HepG2 (cell line): Measurements from ENCODE around the gene JPT2. TPM values are rescaled to one million over a fixed set of nuclear protein-coding genes. Genes with fewer than 3 reads are reported as not detected.

Source experiments
- ATAC-seq: fragments of 200-7000 bp; cut with Tn5 transposase; 3 replicates; pipeline ENCODE4 v1.9.1; 2020; ENCODE audit warnings: mild to moderate bottlenecking, moderate library complexity
- BruUV-seq: library from RNA; stranded (reverse); fragments of 400-500 nt; replicated peaks from 2 replicates; lab custom pipeline; 2021; lab: Mats Ljungman, UMichigan
- CTCF ChIA-PET: fragments of 300-600 bp; formaldehyde crosslinking; extraction: SDS; loops from one replicate; lab custom pipeline; 2021; ENCODE audit warnings: low total read pairs, inconsistent platforms, low intra/inter-chr PET ratio; lab: Yijun Ruan, JAX
- POLR2A ChIA-PET: fragments of 350-600 bp; sonication (Branson Sonifier 250); formaldehyde crosslinking; loops from one replicate; lab custom pipeline; 2020; ENCODE audit warnings: antibody characterized with exemption, inconsistent platforms; lab: Yijun Ruan, JAX
- DNase-seq: peaks from one replicate; pipeline ENCODE4 v3.0.0-alpha.2; 2015; ENCODE audit warnings: low spot score
- FAIRE-seq: peaks from 3 replicates; lab custom pipeline; 2011; peaks lifted over from hg19 to GRCh38; lab: Jason Lieb, UNC
- H2AFZ ChIP-seq: one replicate; pipeline ENCODE4 v1.6.1; 2011; ENCODE audit warnings: low read length, inconsistent platforms
- H3K27ac ChIP-seq: fragments of 300-600 bp; 3 replicates; pipeline ENCODE4 v1.8.0; 2011; ENCODE audit warnings: mixed run types, mild to moderate bottlenecking, mixed read lengths, low read length, inconsistent platforms; ENCODE audit not compliant: insufficient read depth; ENCODE audit errors: extremely low read length
- H3K27me3 ChIP-seq, 2 experiments: fragments of 200-600 bp in 1 of 2; 2 replicates in 1 of 2; 3 replicates in 1 of 2; pipeline versions ENCODE4 v1.6.0 to v1.8.0; 2011; ENCODE audit warnings: low read length in 2 of 2, mild to moderate bottlenecking in 2 of 2, moderate library complexity in 2 of 2, inconsistent platforms in 1 of 2; ENCODE audit not compliant: insufficient read depth in 2 of 2, control insufficient read depth in 1 of 2
- H3K36me3 ChIP-seq, 2 experiments: fragments of 200-600 bp in 1 of 2; replicated peaks in 1 of 2; 2 replicates in 1 of 2; 3 replicates in 1 of 2; pipeline versions ENCODE4 v1.5.1 to v1.8.0; 2011; ENCODE audit warnings: low read length in 2 of 2, inconsistent platforms in 1 of 2; ENCODE audit not compliant: insufficient read depth in 2 of 2, control insufficient read depth in 1 of 2
- H3K4me1 ChIP-seq: 2 replicates; pipeline ENCODE4 v1.5.1; 2012; ENCODE audit warnings: low read length, inconsistent platforms; ENCODE audit not compliant: insufficient read depth
- H3K4me2 ChIP-seq: 2 replicates; pipeline ENCODE4 v1.6.0; 2011; ENCODE audit warnings: low read depth, low read length, inconsistent platforms
- H3K4me3 ChIP-seq, 3 experiments: fragments of 200-600 bp in 1 of 3; sonication (generic), shearing (Covaris generic) in 1 of 3; replicated peaks in 1 of 3; 2 replicates each; pipeline ENCODE4 v1.5.1; 2011 to 2016; ENCODE audit warnings: low read length in 3 of 3, inconsistent platforms in 2 of 3, low read depth in 2 of 3, mild to moderate bottlenecking in 2 of 3, control low read depth in 1 of 3, mixed read lengths in 1 of 3; ENCODE audit not compliant: insufficient read depth in 1 of 3
- H3K79me2 ChIP-seq: one replicate; pipeline ENCODE4 v1.6.1; 2011; ENCODE audit warnings: low read length, inconsistent platforms; ENCODE audit not compliant: insufficient read depth
- H3K9ac ChIP-seq: 2 replicates; pipeline ENCODE4 v1.6.0; 2011; ENCODE audit warnings: mild to moderate bottlenecking, low read depth, low read length, inconsistent platforms; ENCODE audit not compliant: insufficient read depth
- H3K9me3 ChIP-seq: 2 replicates; pipeline ENCODE4 v1.5.1; 2012; ENCODE audit warnings: mild to moderate bottlenecking, low read length
- H4K20me1 ChIP-seq: 2 replicates; pipeline ENCODE4 v1.6.0; 2011; ENCODE audit warnings: inconsistent platforms, mild to moderate bottlenecking, low read length, moderate library complexity; ENCODE audit not compliant: insufficient read depth
- HHEX ChIP-seq: IDR thresholded peaks from 2 replicates; pipeline ENCODE4 v1.6.1; 2016; ENCODE audit warnings: control low read depth
- MBNL3 ChIP-seq: fragments of 250-450 bp; sonication (Bioruptor Pico); conservative IDR thresholded peaks from 2 replicates; pipeline ENCODE4 v1.8.0; 2022; ENCODE audit warnings: mild to moderate bottlenecking, inconsistent platforms
- NFKB2 ChIP-seq: sonication (generic); formaldehyde crosslinking; IDR thresholded peaks from 2 replicates; pipeline ENCODE4 v1.4.0; 2020; ENCODE audit warnings: missing genetic modification reagents, borderline replicate concordance
- PHB2 ChIP-seq: fragments of 450-650 bp; IDR thresholded peaks from 2 replicates; pipeline ENCODE4 v1.6.1; 2018; ENCODE audit not compliant: partially characterized antibody
- RFX3 ChIP-seq: IDR thresholded peaks from 2 replicates; pipeline ENCODE4 v1.6.1; 2016; ENCODE audit warnings: missing biosample characterization, missing genetic modification reagents
- SRY ChIP-seq: sonication (generic); formaldehyde crosslinking; IDR thresholded peaks from 2 replicates; pipeline ENCODE4 v1.8.0; 2022; ENCODE audit warnings: mild to moderate bottlenecking, missing genetic modification reagents
- TP53 ChIP-seq: sonication (generic); formaldehyde crosslinking; conservative IDR thresholded peaks from 2 replicates; pipeline ENCODE4 v1.4.0; 2020; ENCODE audit warnings: missing genetic modification reagents
- ZBTB38 ChIP-seq: sonication (generic); formaldehyde crosslinking; IDR thresholded peaks from 2 replicates; pipeline ENCODE4 v1.5.1; 2020; ENCODE audit warnings: mild to moderate bottlenecking, missing genetic modification reagents
- ZNF407 ChIP-seq: sonication (generic); formaldehyde crosslinking; IDR thresholded peaks from one replicate; pipeline ENCODE4 v1.5.1; 2020; ENCODE audit warnings: mild to moderate bottlenecking, missing genetic modification reagents; ENCODE audit errors: not compliant biosample characterization
- WGBS: methylation state at CpG from one replicate; pipeline ENCODE4 v1.1.6; 2017; ENCODE audit warnings: low lambda C conversion rate; 5-methylcytosine and 5-hydroxymethylcytosine counted together
- in situ Hi-C: cut with HindIII; loops from 2 replicates; pipeline ENCODE4 v1.10.0; 2017; ENCODE audit warnings: low pct_unique_long_range_greater_than_20kb; ENCODE audit not compliant: extremely low pct_ligation_motif_present
- intact Hi-C: fragments of 100-400 bp; cut with micrococcal nuclease; formaldehyde crosslinking; loops from one replicate; pipeline ENCODE4 v1.10.0; 2022; ENCODE audit not compliant: unreplicated experiment
- polyA plus RNA-seq, 8 experiments: library from polyadenylated mRNA; depleted of rRNA in 3 of 8; stranded (reverse) in 7 of 8; unstranded in 1 of 8; fragments of >200 nt; fragmentation: Illumina TruSeq in 4 of 8; extraction: Trizol in 4 of 8; gene quantifications; 2 replicates each; pipeline versions ENCODE4 v1.2.1 to v1.2.3, GENCODE V29; 2011 to 2016; ENCODE audit warnings: low read depth in 4 of 8, missing spikeins in 1 of 8, mixed read lengths in 1 of 8; ENCODE audit not compliant: insufficient read depth in 1 of 8
- total RNA-seq, 5 experiments: library from RNA; depleted of rRNA; stranded (reverse); fragments of >200 nt; fragmentation: Illumina TruSeq; extraction: Trizol; gene quantifications; 2 replicates each; pipeline ENCODE4 v1.2.3, GENCODE V29; 2016; ENCODE audit warnings: low read depth in 1 of 5
- TF ChIP-seq, protein P1 (sequence below): sonication (generic); formaldehyde crosslinking; IDR thresholded peaks from 2 replicates; pipeline ENCODE4 v1.4.0; 2020; ENCODE audit warnings: mild to moderate bottlenecking, missing genetic modification reagents

JPT2 gene
- total and polyA plus RNA-seq, 2 of the 13 experiments (the other 11 are each of a cell fraction or from before 2014, with no cell fraction given), result 53.5 to 89.4 TPM

DNA sequence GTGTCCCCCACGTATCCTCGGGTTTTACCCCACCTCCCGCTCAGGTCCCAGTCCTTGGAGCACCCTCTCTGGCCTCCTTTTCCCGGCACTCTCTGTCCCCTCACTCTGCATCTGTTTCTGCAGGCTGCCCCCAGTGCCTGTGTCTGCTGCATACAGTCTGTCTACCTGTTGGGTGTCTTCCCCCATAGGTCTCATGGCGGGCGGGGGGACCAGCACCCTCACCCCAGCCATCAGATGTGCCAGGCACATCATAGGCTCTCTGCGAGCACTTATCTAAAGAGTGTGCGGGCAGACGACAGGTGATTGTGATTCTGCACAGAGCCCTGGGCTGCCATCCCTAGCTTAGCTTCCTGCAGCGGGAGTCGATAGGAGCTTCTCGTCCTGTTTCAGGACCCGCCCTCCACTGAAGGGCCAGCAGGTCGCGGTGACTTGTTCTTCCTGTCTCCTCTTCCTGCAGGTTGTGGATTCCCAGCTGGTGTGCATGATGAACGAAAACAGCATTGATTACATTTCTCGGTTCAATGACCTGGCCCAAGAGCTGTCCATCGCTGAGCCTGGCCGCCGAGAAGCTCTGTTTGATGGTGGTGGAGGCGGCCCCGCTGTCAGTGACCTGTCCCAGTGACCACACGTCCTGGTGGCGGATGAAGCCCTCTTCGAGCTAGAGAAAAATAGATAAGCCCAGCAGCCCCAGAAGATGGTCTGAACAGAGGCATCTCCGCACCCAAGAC is 4.5 kb upstream of the JPT2 start:
- Histone ChIP-seq H3K4me1 (no peaks in the 10 kb centered on the region), H3K27ac (no peak overlapping the region), H2AFZ (no peak overlapping the region), H3K4me2 (no peak overlapping the region), H3K27me3 (no peaks in the 10 kb centered on the region; a peak in 1 of 5 replicates), H3K9me3 (no peaks in the 10 kb centered on the region), H3K4me3 (no peak overlapping the region), H4K20me1 (no peaks in the 10 kb centered on the region), H3K36me3 (peaks cover 23 to 68% of the 10 kb centered on the region in 2 experiments; a peak in 4 of 5 replicates), H3K9ac (no peak overlapping the region), H3K79me2 (peaks cover under 1% of the 10 kb centered on the region)
- ATAC-seq, result no peak
- POLR2A ChIA-PET, result no interaction called here
- TF ChIP-seq TP53 (CRISPR knock-in tag) (no peak), ZBTB38 (CRISPR knock-in tag) (no peak), SRY (CRISPR knock-in tag) (no peak), HHEX (no peak), NFKB2 (CRISPR knock-in tag) (no peak), RFX3 (CRISPR knock-in tag) (no peak)
- TF ChIP-seq, protein P1, sequence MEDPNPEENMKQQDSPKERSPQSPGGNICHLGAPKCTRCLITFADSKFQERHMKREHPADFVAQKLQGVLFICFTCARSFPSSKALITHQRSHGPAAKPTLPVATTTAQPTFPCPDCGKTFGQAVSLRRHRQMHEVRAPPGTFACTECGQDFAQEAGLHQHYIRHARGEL (CRISPR knock-in tag), result no peak
- WGBS, result 98% methylated on average over 20 of the region's 26 CpGs
- no peak for DNase-seq
- in situ Hi-C loops, result no loop called here
- FAIRE-seq, result no peak
- intact Hi-C loops, result no loop called here
- BruUV-seq, result no TSS peak
- CTCF ChIA-PET, result no interaction called here

DNA sequence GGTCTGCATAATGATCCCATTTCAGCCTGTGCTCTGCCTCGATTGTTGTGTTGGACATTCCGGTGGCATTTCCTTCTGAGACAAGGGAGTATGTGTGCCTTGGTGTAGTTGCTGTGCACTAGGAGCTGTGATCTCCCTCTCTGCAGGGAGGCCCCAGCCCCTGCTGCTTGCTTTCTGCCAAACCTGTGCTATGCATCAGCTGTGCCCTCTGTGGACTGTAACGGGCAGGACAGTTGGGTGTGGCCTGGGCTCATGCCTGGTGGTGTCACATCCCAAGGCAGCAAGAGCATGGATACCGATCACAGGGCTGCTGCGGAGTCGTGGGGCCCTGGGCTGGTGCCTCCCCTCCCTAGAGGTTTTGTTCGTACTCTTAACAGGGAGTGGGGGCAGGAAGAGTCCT is 3.8 kb upstream of the JPT2 start:
- BruUV-seq, result no TSS peak
- ChIA-PET CTCF (no interaction called here), POLR2A (no interaction called here)
- Histone ChIP-seq H3K9me3 (no peaks in the 10 kb centered on the region), H3K9ac (no peak overlapping the region), H3K36me3 (peaks cover 19 to 61% of the 10 kb centered on the region in 2 experiments; a peak in 4 of 5 replicates), H3K27me3 (no peaks in the 10 kb centered on the region; a peak in 1 of 5 replicates), H2AFZ (no peak overlapping the region), H3K27ac (no peak overlapping the region), H3K4me3 (no peak overlapping the region), H4K20me1 (0 out of 2 replicates have a peak, but pooled peaks cover 5% of the 10 kb centered on the region), H3K4me1 (peaks cover 3% of the 10 kb centered on the region), H3K79me2 (peaks cover 8% of the 10 kb centered on the region), H3K4me2 (no peak overlapping the region)
- no peak for DNase-seq
- ATAC-seq, result no peak
- intact Hi-C loops (no loop called here), in situ Hi-C loops (no loop called here)
- no peak for FAIRE-seq
- 89% methylated on average over 3 of the region's 7 CpGs for WGBS
- no peak for TF ChIP-seq MBNL3 (CRISPR knock-in tag)
- TF ChIP-seq PHB2, result no peak
- no peak for TF ChIP-seq ZNF407 (CRISPR knock-in tag)
